Vagina (tissue), 2 donors: ENCODE results near the gene ADARB1.

Experiments
- POLR2A ChIP-seq, 2 donors: fragments of 450-650 bp; IDR thresholded peaks; one replicate each; pipeline ENCODE4 v1.6.1; 2017; ENCODE audit warnings: antibody characterized with exemption in 2 of 2, mild to moderate bottlenecking in 2 of 2, moderate library complexity in 2 of 2
- POLR2AphosphoS5 ChIP-seq, 2 donors: sonication (generic); formaldehyde crosslinking; IDR thresholded peaks; one replicate each; pipeline ENCODE4 v1.9.0; 2017; ENCODE audit warnings: antibody characterized with exemption in 2 of 2, mild to moderate bottlenecking in 2 of 2, low read depth in 1 of 2; ENCODE audit not compliant: insufficient read depth in 1 of 2
- TF ChIP-seq, protein P1 (sequence below), 3 experiments: fragments of 450-650 bp in 2 of 3; fragments of 200-600 bp in 1 of 3; sonication (generic) in 1 of 3; IDR thresholded peaks; one replicate each; pipeline ENCODE4 v1.5.1; 2017 to 2019; ENCODE audit warnings: antibody characterized with exemption in 3 of 3, mild to moderate bottlenecking in 2 of 3, moderate library complexity in 2 of 3

DNA sequence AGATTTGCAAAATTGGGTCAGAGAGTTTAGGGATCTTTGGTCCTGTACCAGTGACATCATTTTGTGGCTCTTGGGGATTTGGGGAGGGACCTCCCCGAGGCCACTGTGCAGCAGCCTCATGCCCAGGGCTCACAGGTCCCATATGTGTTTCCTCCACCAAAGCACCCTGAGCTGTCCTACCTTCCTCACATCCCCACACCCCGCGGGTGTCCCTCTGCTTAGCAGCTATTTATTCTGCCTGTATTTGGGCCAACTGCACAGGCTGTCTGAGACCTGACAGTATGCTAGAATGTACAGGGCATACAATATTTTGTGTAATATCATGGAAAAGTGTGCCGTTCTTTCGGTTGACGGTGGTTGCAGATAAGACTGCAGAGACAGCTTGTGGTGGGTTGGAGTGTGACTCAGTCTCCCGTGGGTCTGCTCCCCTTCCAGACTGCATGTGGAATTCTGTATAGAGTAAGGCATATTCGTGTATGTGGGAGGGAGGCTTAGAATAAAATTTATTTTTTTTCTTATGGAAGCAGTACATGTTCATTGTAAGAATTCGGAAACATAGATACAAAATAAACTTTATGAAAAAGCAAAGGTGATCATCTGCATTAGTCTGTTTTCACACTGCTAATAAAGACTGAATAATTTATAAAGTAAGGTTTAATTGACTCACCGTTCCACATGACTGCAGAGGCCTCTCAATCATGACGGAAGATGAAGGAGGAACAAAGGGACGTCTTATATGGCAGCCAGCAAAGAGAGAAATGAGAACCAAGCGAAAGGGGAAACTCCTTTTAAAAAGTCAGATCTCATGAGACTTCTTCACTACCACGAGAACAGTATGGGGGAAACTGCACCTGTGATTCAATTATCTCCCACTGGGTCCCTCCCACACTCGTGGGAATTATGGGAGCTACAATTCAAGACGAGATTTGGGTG is 84.4 kb downstream of the ADARB1 start:
- TF ChIP-seq, protein P1, sequence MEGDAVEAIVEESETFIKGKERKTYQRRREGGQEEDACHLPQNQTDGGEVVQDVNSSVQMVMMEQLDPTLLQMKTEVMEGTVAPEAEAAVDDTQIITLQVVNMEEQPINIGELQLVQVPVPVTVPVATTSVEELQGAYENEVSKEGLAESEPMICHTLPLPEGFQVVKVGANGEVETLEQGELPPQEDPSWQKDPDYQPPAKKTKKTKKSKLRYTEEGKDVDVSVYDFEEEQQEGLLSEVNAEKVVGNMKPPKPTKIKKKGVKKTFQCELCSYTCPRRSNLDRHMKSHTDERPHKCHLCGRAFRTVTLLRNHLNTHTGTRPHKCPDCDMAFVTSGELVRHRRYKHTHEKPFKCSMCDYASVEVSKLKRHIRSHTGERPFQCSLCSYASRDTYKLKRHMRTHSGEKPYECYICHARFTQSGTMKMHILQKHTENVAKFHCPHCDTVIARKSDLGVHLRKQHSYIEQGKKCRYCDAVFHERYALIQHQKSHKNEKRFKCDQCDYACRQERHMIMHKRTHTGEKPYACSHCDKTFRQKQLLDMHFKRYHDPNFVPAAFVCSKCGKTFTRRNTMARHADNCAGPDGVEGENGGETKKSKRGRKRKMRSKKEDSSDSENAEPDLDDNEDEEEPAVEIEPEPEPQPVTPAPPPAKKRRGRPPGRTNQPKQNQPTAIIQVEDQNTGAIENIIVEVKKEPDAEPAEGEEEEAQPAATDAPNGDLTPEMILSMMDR (IDR thresholded peaks at IDR 0.05): no peak
- TF ChIP-seq POLR2AphosphoS5 (IDR thresholded peaks at IDR 0.05; ENCODE audit: insufficient read depth in 1 of 2, low read depth in 1 of 2) (no peak), POLR2A (IDR thresholded peaks at IDR 0.05) (no peak)
